Measurements from ENCODE around the gene SHANK1. TPM values are rescaled to one million over a fixed set of nuclear protein-coding genes. Genes with fewer than 3 reads are reported as not detected.

Gene SHANK1
- total RNA-seq, 4 donors from 2014 or later, result 2.2 TPM; not detected in 3

DNA sequence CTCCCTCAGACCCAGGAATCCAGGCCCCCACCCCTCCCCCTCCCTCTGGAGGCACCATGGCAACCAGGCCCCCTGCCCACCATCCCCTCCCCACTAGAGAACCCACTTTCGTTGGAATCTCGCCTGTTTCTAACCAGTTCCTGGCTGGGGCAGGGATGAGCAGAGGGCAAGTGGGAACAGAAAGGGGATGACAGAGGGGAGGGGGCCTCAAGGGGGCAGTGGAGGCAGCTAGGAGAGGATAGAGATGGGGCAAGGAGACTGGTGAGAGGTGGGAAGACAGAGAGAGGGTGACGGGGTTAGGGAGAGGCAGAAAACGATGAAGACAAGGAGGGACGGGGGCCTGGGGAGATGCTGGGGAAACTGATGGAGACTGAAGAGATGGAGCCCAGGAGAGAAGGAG is 70.9 kb downstream of the SHANK1 start:
- intact Hi-C loops (cut with DNase I; ENCODE audit: low total_unique reads) (no loop called here), in situ Hi-C loops (cut with MboI; ENCODE audit: low pct_ligation_motif_present in 1 of 4, low pct_unique_long_range_greater_than_20kb in 1 of 4, low sequenced_read_pairs in 3 of 4) (loop anchor here in 1 of 4 donors (25.0 kb wide), 1 partner anchor 561 kb away; no protein-coding TSS in a partner anchor)
- WGBS, 2 donors (ENCODE audit: low coverage in 1 of 2), result 17 to 46% methylated on average over 2 to 5 of the region's 5 CpGs
- no peaks in the 10 kb centered on the region for H3K9me3 ChIP-seq
- no peak overlapping the region for H3K4me3 ChIP-seq
- peaks cover 32% of the 10 kb centered on the region for H3K27me3 ChIP-seq
- no peaks in the 10 kb centered on the region for H3K4me1 ChIP-seq
- no peak for DNase-seq
- H3K27ac ChIP-seq, result no peak overlapping the region
- H3K36me3 ChIP-seq, result no peaks in the 10 kb centered on the region
- TF ChIP-seq EP300 (IDR thresholded peaks at IDR 0.05; ENCODE audit: low read depth), result no peak
- TF ChIP-seq, protein P1, sequence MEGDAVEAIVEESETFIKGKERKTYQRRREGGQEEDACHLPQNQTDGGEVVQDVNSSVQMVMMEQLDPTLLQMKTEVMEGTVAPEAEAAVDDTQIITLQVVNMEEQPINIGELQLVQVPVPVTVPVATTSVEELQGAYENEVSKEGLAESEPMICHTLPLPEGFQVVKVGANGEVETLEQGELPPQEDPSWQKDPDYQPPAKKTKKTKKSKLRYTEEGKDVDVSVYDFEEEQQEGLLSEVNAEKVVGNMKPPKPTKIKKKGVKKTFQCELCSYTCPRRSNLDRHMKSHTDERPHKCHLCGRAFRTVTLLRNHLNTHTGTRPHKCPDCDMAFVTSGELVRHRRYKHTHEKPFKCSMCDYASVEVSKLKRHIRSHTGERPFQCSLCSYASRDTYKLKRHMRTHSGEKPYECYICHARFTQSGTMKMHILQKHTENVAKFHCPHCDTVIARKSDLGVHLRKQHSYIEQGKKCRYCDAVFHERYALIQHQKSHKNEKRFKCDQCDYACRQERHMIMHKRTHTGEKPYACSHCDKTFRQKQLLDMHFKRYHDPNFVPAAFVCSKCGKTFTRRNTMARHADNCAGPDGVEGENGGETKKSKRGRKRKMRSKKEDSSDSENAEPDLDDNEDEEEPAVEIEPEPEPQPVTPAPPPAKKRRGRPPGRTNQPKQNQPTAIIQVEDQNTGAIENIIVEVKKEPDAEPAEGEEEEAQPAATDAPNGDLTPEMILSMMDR (IDR thresholded peaks at IDR 0.05), result no peak
- no peak for TF ChIP-seq POLR2A (IDR thresholded peaks at IDR 0.05)
- TF ChIP-seq POLR2AphosphoS5 (IDR thresholded peaks at IDR 0.05), result no peak

DNA sequence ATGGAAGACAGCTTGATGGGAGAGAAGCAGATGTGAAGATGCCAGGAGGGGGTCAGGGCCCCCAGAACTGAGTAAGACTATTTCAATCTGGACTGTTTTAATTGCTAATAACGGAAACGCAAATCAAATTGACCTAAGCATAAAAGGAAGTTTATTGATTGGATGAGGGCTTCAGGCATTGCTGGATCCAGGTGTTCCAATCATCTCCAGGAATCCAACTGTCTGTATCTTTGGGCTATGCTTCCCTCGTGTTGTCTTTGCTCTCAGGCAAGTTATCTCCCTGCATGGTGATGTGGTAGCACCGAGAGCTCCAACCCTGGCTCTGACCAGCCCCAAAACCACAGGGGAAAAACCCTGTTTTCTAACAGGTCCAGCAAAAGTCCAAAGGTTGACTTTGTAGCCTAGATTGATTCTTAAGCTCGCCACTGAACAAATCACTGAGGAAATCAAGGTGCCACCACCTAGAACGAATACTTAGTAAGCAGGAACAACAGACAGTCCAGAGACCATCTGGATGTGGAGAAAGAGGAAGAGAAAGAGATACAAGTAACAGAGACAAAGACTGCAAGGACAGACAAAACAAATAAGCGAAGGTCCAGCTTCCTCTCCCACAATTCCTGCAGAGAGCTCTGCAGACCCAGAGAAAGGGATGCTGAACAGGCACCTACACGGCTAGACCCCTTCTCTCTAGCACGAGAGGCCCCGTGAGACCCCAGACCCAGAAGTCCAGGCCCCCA is 71.6 kb downstream of the SHANK1 start:
- DNase-seq, result no peak
- in situ Hi-C loops (cut with MboI; ENCODE audit: low pct_ligation_motif_present in 1 of 4, low pct_unique_long_range_greater_than_20kb in 1 of 4, low sequenced_read_pairs in 3 of 4) (loop anchor here in 1 of 4 donors (25.0 kb wide), 1 partner anchor 561 kb away; no protein-coding TSS in a partner anchor), intact Hi-C loops (cut with DNase I; ENCODE audit: low total_unique reads) (no loop called here)
- no peak overlapping the region for H3K27ac ChIP-seq
- WGBS, 2 donors (ENCODE audit: low coverage in 1 of 2), result 45 to 54% methylated on average over 7 to 10 of the region's 10 CpGs
- no peak overlapping the region for H3K4me3 ChIP-seq
- peaks cover 37% of the 10 kb centered on the region for H3K27me3 ChIP-seq
- TF ChIP-seq, protein P1 (IDR thresholded peaks at IDR 0.05), result no peak
- TF ChIP-seq POLR2AphosphoS5 (IDR thresholded peaks at IDR 0.05), result no peak
- TF ChIP-seq POLR2A (IDR thresholded peaks at IDR 0.05), result no peak
- no peak for TF ChIP-seq EP300 (IDR thresholded peaks at IDR 0.05; ENCODE audit: low read depth)
- no peaks in the 10 kb centered on the region for H3K4me1 ChIP-seq
- no peaks in the 10 kb centered on the region for H3K9me3 ChIP-seq
- no peaks in the 10 kb centered on the region for H3K36me3 ChIP-seq

DNA sequence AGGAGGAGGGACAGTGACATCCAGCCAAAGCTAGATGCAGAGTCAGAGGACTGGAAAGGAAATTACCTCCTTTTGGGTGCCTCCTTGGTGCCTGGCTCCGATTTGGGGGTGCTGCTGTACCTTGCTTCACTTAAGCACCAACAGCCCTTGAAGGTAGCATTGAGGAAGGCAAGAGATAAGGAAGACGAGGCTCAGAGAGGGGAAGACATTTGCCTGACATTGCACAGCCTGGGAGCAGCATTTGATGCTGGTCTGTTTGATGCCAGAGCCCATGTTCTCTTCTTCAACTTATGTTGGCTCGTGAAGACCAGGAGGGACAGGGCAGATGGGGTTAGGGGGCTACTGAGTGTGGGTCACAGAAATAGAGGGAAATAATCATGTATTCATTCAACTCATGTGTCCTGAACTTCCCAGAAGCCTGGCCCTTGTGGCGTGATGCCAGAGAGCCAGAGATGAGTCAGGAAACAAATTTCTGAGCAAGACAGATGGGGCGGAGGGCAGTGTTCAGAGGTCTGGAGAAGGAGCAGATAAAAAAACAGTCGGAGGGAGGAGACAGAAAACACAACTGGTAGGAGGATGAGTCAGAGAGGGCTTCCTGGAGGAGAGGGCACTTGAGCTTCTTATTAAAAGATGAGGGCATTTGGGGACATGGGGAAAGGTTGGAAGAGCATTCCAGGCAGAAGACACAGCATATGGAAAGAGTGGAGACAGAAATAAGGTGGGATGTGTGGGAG is 73.4 kb downstream of the SHANK1 start:
- no peaks in the 10 kb centered on the region for H3K4me1 ChIP-seq
- no peak for DNase-seq
- TF ChIP-seq POLR2AphosphoS5 (IDR thresholded peaks at IDR 0.05) (no peak), POLR2A (IDR thresholded peaks at IDR 0.05) (no peak), EP300 (IDR thresholded peaks at IDR 0.05; ENCODE audit: low read depth) (no peak)
- TF ChIP-seq, protein P1 (IDR thresholded peaks at IDR 0.05), result no peak
- H3K4me3 ChIP-seq, result no peak overlapping the region
- intact Hi-C loops (cut with DNase I; ENCODE audit: low total_unique reads), result no loop called here
- H3K27ac ChIP-seq, result no peak overlapping the region
- H3K36me3 ChIP-seq, result no peaks in the 10 kb centered on the region
- in situ Hi-C loops (cut with MboI; ENCODE audit: low pct_ligation_motif_present in 1 of 4, low pct_unique_long_range_greater_than_20kb in 1 of 4, low sequenced_read_pairs in 3 of 4), result loop anchor here in 1 of 4 donors (25.0 kb wide), 1 partner anchor 559 kb away; no protein-coding TSS in a partner anchor
- 38 to 44% methylated on average over 5 to 6 of the region's 6 CpGs for WGBS, 2 donors (ENCODE audit: low coverage in 1 of 2)
- H3K27me3 ChIP-seq, result peaks cover 35% of the 10 kb centered on the region
- H3K9me3 ChIP-seq, result no peaks in the 10 kb centered on the region

DNA sequence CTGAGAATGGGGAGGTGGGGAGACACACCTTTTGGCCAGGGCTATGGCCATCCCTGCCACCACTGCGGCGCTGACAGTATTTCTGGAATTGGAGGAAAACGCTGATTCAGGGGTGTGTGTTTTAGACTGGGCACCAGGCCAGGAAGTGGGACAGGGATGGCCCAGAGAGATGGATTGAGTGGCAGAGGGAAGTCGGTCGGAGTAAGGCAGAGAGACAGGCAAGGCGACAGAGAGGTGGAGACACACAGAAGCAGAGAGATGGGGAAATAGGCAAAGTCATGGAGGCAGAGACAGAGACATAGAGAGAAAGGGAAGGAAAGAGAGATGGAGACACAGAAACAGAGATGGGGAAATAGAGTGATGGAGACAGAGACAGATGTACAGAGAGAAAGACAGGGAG is 74.5 kb downstream of the SHANK1 start:
- DNase-seq, result no peak
- in situ Hi-C loops (cut with MboI; ENCODE audit: low pct_ligation_motif_present in 1 of 4, low pct_unique_long_range_greater_than_20kb in 1 of 4, low sequenced_read_pairs in 3 of 4) (loop anchor here in 1 of 4 donors (25.0 kb wide), 1 partner anchor 558 kb away; no protein-coding TSS in a partner anchor), intact Hi-C loops (cut with DNase I; ENCODE audit: low total_unique reads) (no loop called here)
- Histone ChIP-seq H3K4me1 (no peaks in the 10 kb centered on the region), H3K36me3 (no peaks in the 10 kb centered on the region), H3K4me3 (no peak overlapping the region), H3K9me3 (no peaks in the 10 kb centered on the region), H3K27me3 (peaks cover 39% of the 10 kb centered on the region), H3K27ac (no peak overlapping the region)
- WGBS, 2 donors (ENCODE audit: low coverage in 1 of 2), result 78 to 85% methylated on average over 4 to 6 of the region's 6 CpGs
- no peak for TF ChIP-seq POLR2AphosphoS5 (IDR thresholded peaks at IDR 0.05)
- no peak for TF ChIP-seq EP300 (IDR thresholded peaks at IDR 0.05; ENCODE audit: low read depth)
- TF ChIP-seq, protein P1 (IDR thresholded peaks at IDR 0.05), result no peak
- TF ChIP-seq POLR2A (IDR thresholded peaks at IDR 0.05), result no peak
